HG02938 (cell line): Measurements from ENCODE around the gene SGO2.
"Not testable (repeated sequence)": the region's sequence is repeated elsewhere in the genome, so short reads cannot be mapped to it uniquely, and the experiment has no call there.

Experiments used
- ATAC-seq: cut with Tn5 transposase; IDR thresholded peaks from one replicate; pipeline ENCODE4 v1.9.1; 2021; ENCODE audit warnings: mild to moderate bottlenecking, moderate library complexity; ENCODE audit not compliant: unreplicated experiment

Gene SGO2

DNA sequence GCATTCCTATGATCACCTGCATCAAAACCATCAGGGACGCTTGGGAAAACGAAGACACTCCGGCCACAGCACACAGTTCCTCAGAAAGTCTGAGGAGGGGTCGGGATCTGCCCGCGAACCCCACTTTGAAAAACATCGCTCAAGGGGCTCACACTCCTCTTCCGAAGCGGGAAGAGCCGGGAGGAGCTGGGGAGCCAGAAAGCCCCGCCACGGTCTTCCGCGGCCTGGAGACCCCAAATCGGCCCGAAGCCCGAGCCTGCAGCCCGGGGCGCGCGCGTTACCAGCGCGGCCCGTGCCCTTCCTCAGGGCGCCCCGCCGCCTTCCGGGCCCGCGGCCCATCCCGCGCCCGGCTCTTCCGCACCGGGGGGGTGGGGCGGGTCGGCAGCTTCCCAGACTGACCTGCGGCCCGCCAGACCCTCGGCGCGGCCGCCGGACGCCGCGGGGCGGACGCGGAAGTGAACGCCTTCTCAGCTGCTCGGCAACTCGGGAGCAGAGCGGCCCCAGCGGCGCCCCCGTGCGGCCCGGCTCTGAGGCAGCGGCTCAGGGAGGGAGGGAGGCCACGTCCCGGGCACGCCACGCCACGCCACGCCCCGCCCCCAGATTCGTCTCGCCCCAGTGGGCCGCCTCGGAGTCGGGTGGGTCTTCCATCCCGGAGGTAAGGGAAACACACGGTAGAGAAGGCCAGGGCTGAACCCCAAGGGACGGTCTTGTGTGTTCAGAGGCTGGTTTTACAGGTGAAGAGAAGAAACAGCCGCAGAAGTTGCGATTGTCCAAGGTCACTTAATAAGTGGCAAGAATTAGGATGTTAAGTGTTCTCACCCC, 16.2 kb upstream of the SGO2 start, which contains the start of gene KCTD18:
Gene KCTD18 (minus strand): TSS at position 457 of the 822 bp plus-strand sequence. CDS start 3,052 bp downstream, outside the sequence.
- peak; percentile 97 for ATAC-seq

DNA sequence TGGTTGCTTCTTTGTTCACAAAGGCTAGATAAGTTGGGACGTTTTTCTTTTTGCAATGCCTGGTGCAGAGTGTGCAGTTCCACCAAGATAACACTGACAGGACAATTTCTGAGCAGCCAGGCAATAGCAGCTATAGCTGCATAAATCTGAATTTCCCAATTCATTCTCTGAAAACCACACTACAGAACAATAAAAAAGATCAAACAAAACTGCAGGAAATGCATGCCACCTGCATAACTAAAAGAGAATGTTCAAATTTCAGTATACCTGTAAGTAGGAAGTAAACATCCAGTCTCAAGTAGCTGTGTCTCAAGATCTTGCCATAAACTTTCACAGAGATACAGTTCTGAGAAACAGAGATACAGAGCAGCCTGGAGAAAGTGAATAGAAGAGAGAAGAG, 10.9 kb upstream of the SGO2 start:
- ATAC-seq: no peak

DNA sequence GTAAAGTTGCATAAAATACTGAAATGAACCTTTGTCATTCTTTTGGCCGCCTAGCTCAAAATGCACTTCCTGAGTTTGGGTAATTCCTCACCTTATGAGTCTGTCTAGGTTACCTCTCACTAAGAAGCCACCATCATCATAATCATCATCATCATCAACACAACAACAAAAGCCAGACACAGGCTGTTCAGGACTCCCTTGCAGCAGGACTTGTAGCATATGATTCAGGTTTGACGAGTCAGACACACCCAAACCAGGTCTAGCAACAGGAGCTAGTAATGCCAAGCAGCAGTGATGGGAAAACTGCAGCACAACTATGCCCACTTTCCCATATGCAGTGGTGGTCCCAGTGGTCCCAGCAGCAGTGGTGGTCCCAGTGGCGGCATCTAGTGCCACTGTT, 2.8 kb upstream of the SGO2 start:
- ATAC-seq: no peak

DNA sequence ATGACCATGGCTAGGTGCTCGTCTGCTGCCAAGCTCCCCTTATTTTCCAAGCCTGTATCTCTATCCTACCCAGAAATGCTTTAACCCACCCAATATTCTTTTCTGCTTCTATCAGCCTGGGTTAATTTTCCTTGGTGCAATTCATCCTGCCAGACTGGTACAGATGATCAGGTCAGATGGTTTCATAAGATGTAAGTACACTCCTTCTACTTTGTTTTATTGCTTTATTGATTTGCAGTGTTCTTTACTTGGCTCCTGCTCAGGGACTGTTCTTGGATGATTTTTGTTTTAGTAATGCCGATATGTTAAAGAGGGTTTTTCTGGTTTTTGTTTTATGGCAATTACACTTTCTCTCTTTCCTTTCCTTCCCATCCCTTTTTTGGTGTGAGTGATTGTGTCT, 2.4 kb upstream of the SGO2 start:
- no peak for ATAC-seq

DNA sequence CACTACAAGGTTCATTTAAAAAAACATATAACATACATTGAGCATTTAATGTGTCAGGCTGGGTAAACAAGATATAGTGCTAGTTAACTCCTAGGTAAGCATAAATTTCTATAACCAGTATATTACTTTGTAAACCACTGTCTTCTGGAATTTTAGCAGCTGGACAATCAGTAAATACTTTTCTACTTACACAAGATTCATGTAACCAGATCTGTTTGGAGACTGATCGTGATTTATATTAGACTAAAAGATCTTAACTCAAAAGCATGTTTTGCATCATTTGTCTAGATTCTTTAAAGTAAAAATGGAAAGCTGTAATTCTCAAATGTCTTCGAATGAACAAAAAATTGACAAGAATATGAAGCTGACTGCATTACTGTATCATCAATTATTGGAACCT, 941 bp upstream of the SGO2 start:
- no peak for ATAC-seq

DNA sequence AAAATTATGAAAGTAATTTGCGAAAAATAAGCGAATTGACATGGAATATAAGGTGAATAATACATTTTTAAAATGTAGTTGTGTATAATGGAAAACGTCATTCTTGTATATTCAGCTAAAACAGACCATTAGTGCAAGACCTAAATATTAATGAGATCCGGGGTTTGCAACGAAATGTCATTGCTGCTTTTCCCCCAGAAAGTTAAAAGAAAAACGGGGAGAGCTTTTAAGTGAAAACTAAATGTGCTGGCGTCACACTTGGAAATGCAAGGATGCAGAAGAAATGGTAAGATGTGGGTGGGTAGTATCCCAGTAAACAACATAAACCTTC, 491 bp upstream of the SGO2 start:
- no peak for ATAC-seq

DNA sequence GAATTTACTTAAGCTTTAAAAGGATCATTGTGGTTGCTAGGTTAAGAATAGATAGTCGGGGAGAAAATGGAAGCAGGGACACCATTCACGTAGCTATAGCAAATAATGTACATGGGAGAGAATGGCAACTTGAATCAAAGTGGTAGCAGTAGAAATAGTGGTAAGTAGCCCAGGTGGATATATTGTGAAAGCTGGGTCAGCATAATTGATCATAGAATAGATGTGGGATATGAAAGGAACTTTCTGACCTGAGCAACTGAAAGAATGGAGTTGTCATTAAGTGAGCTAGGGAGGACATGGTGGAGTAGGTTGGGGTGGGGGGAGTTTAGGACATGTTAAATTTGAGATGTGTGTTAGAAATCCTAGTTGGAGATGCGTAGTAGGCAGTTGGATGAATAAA, 2.2 kb downstream of the SGO2 start:
- ATAC-seq: no peak

DNA sequence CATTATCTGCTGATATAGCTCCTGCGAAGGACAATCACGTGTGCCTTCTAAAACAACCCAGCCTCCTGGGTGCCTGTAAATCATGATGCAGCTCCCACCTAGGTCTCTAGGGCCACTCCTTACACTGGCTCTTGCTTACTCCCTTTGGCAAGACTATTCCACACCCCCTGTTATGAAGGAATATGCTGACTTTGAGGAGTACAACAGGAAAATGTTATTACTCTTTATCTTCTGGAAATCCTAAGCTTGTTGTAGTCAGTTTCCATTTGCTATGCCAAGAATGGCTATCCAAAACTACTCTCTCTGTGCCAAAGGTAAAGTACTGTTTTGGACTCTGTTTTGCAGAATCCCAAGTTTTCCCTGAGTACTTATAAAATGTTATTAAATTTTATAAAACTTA, 7.7 kb downstream of the SGO2 start:
- no peak for ATAC-seq

DNA sequence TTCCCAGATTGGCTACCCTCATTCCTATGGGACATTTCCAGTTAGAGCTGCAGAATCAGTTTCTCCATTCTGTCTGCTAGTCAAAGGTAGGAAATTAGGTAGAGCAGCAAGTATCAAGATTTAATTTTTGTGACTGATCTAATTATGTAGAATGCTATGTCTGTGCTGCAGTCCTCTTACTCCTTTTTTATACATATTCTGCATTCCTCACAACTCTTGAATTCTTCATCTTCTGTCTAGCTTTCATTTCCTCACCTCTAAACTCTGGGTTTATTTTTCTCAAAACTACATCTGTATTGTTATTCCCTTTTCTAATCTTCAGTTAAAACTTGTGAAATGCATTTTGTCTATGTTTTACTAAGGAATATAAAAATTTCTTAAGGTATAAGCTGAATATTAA, 8.6 kb downstream of the SGO2 start:
- ATAC-seq: no peak

DNA sequence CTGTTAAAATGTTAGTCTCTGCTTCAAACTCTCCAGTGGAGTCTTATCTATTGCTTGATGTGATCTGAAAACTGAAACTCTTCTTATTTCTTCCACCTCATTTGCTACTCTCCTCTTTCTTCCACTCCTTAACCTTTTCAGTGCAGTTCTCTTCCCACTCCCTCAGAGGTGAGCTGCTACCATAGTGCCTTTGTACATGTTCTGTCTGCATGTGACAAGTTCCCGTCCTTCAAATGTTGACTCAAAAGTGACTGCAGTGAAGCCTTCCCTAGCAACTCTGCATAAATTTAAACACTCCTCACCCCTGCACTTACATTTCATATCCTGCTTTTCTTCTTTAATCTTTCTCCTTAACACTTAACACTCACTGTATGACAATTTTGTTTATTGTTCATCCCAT, 12.1 kb downstream of the SGO2 start:
- no peak for ATAC-seq

DNA sequence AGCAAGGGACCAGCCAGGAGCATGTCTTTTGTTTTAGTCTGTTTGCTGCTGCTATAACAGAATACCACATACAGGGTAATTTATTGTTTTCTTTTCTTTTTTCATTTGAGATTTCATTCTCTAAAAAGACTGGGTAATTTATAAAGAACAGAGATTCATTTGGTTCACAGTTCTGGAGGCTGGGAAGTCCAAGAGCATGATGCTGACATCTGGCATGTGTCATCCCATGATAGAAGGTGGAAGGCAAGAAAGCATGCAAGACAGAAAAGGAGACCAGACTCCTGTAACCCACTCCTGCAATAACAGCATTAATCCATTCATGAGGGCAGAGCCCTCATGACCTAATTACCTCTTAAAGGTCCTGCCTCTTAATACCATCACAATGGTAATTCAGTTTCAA, 14.8 kb downstream of the SGO2 start:
- no peak for ATAC-seq

DNA sequence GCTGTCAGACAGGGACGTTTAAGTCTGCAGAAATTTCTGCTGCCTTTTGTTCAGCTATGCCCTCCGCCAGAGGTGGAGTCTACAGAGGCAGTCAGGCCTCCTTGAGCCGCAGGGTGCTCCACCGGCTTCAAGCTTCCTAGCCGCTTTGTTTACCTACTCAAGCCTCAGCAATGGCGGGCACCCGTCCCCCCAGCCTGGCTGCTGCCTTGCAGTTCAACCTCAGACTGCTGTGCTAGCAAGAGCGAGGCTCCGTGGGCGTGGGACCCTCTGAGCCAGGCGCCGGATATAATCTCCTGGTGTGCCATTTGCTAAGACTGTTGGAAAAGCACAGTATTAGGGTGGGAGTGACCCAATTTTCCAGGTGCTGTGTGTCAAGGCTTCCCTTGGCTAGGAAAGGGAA, 40.6 kb downstream of the SGO2 start:
- ATAC-seq: not testable (repeated sequence)

DNA sequence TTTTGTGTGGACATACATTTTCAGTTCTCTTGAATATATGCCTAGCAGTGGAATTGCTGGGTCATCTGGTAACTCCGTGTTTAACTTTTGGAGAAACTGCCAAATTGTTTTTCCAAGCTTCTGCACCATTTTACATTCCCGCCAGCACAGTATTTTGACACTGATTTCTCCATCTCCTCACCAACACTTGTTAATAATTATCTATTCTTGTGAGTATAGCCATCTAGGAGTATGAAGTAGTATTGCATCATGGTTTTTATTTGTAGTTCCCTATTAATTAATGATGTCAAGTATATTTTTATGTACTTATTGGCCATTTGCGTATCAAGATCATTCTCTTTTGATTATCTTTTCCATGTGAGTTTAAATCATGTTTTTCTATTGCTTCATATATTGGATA, 41.9 kb downstream of the SGO2 start:
- no peak for ATAC-seq

DNA sequence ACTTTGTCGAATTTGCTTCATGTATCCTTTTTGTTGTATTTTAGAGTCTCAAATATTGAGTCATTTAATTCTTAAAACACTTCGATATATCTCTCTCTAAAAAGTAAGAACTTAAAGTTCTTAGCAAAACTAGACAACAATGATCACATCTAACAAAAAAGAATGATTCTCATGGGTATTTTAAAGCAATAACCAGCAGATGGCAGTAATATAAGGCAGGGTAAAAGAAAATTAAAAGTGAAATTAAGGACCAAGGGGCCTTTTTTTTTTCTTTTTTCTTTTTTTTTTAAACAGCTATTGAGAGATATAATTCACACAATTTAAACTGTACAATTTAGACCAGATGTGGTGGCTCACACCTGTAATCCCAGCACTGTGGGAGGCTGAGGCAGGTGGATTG, 50.0 kb downstream of the SGO2 start:
- ATAC-seq: no peak

DNA sequence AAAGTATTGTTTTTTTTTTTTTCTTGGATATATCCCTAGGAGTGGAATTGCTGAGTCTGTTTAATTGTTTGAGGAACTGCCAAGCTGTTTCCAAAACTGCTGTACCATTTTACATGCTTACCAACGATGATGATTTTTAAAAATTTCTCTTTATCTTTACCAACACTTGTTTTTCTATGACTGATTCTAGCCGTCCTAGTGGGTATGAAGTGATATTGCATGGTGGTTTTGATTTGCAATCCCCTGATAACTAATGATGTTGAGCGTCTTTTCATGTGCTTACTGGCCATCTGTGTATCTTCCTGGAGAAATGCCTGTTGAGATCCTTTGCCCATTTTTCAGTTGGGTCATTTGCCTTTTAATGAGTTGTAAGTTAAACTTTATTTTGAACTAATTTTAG, 51.0 kb downstream of the SGO2 start:
- no peak for ATAC-seq

DNA sequence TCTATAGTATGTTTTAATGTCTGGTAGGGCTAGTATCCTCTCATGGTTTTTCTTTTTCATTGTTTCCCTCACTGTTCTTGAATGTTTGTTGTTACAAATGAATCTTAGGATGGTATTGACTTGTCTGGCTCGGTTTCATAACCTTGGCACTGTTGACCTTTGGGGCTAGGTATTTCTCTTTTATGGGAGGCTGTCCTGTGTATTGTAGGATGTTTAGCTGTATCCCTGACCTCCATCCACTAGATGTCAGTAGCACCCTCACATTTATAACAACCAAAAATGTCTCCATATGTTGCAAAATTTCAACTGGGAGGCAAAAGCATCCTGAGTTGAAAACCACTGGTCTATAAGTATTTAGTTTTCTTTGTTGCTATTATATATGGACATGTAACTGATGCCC, 52.8 kb downstream of the SGO2 start:
- no peak for ATAC-seq

DNA sequence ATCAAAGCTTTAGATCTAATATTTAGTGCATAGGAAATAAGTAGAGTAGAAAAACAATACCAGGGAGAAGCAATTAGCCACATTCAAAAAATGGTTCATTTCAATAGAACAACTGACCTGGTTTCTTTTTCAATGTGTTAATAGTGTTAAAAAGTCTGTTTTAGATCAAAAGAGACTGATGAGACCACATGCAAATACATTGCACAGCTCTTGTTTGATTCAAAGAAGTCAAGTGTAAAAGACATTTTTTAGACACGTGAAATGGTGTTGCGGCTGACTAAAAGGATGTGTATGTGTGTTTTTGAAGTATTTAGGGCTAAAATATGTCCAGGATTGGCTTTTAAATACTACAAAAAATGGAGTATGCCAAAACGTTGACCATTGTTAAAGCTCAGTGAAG, 58.6 kb downstream of the SGO2 start:
- no peak for ATAC-seq

DNA sequence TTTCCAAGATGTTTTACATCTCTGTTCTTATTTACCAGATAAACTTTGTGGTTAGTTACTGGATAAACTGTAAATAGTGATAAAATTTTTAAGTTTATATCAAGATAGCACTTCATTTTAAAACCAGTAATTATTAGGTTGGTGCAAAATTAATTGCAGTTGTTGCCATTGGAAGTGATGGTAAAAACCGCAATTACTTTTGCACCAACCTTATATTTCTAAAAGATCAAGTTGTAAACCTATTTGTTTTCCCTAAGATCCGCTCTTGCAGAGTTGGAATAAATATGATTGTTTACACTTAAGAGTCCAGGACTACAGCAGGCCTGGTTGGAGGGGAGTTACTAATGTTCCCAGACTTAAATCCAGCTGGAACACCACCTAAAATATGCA, 59.3 kb downstream of the SGO2 start:
- no peak for ATAC-seq

DNA sequence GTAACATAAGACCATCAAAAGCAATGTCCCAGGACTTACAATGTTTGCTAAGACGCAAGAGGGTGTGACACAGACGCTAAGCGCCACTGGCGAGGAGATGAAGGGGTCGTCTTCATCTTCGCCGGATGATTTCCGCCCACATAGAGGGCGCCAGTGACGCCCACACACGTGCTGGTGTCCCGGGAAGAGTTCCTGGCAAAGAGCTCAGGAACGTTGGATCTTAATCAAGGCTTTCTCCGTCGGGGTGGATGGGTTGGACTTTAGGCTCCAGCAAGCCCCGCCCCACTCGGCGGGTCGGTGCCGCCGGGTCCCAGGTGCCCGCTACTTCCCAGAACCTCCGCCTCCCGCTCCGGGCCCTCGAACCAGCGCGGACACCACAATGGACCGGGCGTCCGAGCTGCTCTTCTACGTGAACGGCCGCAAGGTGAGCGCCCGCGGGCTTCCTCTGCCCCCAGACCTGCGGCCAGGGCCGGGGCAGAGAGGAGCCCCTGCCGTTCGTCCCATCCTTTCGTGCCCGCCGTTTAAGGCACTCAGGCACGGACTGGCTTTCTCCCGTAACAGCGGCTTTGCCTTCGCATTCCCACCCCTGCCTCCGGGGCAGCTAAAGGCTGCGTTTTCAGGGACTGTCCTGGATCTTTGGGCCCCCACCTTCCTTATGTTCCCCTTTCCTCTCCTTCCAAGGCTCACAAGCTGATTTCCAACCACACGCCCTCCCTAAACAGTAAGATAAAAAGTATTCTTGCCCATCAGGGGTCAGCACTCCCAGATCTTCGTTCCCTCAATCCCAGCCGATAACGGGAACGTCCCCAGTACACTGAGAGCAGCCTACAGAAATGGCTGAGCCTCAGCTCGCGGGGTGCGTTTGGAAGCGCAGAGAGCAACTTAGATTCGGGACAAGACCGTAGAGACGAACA, 60.0 kb downstream of the SGO2 start, which contains the start of gene AOX1:
Gene AOX1 (plus strand): TSS at position 285 of the 914 bp plus-strand sequence. CDS start 95 bp downstream, at position 380.
- no peak for ATAC-seq

DNA sequence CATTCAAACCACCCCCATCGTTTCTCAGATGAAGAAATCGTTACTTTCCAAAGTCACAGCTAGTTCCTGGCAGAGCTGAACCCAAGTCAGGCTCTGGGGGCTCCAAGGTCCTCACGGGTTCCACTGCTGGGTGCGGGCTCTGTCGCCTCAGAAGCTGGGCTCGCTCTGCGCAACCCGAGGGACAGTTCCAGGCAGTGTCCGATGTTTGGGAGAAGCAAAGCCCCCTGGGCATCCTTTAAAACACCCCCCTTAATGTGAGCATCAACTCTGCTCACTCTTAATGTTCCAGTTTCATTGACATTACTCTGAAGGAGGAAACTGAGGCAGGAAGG, 60.6 kb downstream of the SGO2 start:
- no peak for ATAC-seq

DNA sequence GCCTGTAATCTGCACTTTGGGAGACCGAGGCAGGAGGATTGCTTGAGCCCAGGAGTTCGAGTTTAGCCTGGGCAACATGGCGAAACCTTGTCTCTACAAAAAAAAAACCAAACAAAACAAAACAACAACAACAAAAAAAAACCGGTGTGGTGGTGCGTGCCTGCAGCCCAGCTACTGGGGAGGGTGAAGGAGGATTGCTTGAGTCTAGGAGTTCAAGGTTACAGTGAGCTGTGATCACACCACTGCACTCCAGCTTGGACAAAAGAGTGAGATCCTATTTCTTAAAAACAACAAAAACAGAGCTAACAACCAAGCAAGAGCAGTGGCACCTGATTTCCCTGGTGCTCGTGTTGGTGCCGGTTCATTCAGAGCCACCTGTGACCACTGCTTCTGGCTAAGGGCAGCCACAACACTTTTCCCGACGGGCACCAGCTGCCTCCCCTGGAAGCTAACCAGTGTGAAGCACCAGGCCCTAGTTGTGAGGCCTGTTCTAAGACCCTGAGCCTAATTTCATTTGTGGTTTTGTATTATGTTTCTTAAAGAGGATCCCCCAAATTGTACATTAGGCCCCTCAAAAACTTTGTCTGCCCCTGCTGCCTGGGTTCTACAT, 61.1 kb downstream of the SGO2 start:
- ATAC-seq: no peak
